CD4-positive, alpha-beta T cell treated with Interleukin-1 beta for 1 hour (primary cell): ENCODE measurements around the gene LINGO1.

Source experiments
- DNase-seq, 2 donors: peaks; one replicate each; pipeline ENCODE4 v3.0.0-alpha.2; 2020 to 2022

LINGO1 gene

DNA sequence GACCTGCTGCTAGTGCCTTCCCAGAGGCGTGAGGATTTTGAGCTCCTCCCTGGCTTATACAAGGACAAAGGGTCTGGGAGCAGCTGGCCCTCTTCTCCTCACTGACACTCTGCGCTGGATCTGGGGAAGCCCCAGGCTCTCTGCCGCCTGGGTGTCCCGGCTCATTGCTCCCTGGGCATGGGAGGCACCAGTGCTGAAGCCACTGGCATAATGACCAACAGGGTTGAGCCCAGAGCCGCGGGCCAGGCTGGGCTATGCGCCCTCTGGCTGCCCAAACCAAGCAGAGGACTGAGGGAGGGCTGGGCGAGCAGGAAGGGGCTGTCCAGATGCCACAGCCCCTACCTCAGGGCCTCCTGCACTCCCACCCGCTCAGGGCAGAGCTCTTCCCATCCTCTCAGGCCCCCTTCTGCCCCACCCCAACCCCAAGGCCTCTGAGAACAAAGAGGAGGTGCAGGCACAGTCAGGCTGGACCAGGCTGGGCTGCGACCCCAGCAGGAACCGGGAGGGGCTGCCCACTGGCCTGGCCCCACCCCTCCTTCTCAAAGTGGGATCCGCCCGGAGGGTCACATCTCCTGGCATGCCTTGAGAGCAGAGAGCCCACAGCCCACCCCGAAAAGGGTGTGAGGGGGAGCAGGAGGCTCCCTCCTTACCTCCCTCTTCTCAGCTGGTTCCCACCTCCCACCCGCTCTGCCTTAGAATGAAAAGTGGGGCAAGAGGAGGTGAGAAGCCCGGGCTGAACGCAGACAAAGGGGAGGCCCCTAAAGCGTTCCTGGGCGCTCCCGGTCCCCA lies 1.6 kb downstream of the LINGO1 start:
- DNase-seq: no peak

DNA sequence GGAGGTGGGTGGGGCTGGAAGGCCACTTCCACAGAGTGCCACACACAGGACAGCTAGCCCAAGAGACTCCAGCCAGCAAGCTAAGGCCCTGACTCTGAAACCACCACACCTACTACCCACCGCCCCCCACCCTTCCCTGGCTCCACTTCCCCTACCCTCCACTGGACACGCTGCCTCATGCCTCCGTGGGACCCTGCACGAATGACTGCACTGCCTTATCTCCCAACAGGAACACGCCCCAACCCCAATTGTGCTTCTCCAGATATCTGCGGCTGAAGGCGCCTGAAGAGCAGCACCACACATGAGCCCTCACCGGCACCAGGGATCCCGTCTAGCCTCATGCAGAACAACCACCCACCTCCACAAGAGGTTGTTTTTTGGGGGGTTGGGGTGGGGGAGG lies 2.7 kb downstream of the LINGO1 start:
- no peak for DNase-seq

GRCh38 chr15:77629070-77630030 lies 3.4 kb downstream of the LINGO1 start:
- DNase-seq: no peak

DNA sequence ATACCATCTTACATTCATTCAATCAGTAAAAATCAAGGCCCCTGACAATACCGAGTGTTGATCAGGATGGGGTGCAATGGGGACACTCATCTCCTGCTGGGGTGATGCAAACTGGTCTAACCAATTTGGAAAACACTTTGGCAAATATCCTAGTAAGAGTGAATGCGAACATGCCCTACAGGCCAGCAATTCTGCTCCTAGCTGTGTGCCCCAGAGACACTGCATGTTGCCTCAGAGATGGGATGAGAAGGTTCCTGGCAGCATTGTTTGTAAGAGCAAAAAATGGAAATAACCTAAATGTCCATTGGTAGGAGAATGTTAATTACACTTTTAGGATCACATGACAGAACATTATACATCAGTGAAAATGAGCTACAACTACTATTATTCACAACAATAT lies 4.7 kb downstream of the LINGO1 start:
- no peak for DNase-seq

DNA sequence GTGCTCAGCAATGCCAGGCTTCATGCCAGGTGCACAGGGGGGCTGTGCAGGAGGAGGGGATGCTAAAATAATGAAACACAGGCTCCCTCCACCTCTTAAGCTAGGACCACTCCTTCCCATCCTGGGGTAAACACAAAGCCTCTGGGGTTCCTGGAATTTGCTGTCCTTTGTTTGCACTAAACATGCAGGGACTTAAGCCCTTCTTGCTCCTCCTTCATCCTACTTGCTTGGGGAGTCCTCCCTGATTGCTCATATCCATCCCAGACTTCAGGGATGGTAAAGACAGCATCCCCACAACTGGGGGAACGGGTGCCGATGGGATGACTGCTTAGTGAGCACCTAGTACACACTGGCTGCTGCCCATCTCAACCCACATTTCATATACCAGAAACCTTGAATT lies 5.1 kb downstream of the LINGO1 start:
- no peak for DNase-seq

- DNase-seq: no peak
Observed at GRCh38 chr15:77627067-77627466, 5.6 kb downstream of the LINGO1 start.

GRCh38 chr15:77626002-77626401 lies 6.7 kb downstream of the LINGO1 start:
- DNase-seq: no peak

DNA sequence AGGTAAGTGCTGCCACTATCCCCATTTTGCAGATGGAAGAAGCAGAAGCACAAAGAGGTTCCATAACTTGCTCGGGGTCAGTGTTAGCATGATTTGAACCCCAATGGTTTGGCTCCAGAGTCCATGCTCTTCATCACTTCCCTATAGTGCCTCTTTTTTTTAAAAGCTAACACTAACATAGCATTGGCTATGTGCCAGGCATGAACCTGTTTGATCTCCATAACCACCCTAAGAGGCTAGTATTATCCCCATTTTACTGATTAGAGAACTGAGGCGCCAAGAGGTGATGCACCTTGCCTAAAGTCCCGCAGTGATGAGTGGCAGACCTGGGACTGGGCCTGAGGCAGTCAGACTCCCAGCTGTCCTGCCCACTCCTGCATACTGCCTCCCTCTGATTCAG lies 7.3 kb downstream of the LINGO1 start:
- no peak for DNase-seq

- no peak for DNase-seq
Observed at GRCh38 chr15:77624868-77625267, 7.8 kb downstream of the LINGO1 start.

- DNase-seq: no peak
Observed at GRCh38 chr15:77623755-77624524, 8.8 kb downstream of the LINGO1 start.

- no peak for DNase-seq
Observed at GRCh38 chr15:77622934-77623754, 9.6 kb downstream of the LINGO1 start.

DNA sequence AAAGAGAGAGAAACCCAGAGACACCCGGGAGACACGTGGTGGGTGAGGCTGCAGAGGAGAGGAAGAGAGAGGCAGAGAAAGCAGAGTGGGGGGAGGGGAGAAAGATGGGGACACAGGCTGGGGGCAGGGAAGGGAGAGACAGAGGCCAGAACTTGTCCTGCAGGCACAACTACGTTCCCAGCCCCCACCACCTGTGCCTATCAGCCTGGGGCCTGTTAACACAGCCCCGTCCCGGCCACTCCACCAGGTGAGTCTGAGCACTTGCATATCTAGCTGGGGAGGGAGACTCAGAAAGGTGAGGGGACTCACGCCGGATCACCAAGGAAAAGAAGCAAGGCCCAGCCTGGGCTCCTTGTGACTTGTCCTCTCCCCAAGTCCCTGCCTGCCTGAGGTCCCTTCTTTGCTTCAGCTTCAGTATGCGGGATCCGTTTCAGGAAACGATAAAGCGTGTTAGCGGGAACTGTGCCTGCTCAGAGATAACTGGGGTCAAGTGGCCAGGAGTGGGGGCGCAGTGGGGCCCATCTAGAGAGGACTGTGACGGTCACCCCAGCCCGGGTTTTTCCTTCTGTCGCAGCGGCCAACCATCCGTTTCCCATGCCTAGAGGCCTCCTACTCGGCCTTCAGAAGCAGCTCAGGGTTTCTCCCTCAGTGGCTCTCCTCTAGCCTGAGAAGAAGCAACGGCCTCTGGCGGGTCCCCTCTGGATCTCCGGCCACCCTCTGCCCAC lies 10.3 kb downstream of the LINGO1 start:
- no peak for DNase-seq

GRCh38 chr15:77621847-77622208 lies 10.9 kb downstream of the LINGO1 start:
- DNase-seq: no peak

DNA sequence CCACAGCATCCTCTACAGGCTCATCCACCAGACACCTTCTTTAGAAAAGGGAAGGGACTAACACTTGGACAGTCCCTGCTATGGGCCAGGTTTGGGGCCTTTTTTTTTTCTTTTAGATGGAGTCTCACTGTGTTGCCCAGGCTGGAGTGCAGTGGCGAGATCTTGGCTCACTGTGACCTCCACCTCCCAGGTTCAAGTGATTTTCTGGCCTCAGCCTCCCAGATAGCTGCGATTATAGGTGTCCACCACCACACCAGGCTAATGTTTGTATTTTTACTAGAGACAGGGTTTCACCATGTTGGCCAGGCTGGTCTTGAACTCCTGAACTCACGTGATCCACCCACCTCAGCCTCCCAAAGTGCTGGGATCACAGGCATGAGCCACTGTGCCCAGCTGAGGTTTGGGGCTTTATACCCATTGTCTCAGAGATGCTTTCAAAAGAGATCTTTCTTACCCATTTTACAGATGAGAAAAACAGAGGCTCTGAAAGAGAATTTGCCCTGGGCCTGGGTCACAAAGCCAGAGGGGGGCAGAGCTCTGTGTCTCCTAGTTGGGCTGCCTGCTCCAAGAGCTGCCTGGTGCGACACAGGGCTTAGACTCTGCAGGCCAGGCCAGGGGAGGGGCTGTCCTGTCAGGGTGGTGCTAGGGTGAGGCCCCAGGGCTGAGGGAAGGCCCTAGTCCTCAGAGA lies 11.6 kb downstream of the LINGO1 start:
- DNase-seq: no peak

DNA sequence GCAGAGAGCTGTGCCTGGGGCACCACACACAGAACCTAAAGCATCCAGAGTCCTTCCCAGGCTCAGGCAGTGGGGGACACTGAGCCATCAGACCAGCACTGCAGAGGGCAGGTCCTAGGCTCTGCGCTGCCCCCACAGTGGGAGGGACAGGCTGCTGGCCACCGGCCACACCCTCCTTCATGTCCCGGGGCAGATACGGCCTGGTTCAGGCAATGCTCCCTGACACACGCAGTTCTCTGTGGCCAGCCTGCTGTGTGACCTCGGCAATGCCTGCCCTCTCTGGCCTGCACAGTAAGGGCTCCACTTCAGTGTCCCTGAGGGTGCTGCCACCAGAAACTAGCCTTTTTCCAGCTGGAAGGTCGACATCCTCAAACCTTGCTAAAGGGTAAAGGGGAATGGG lies 12.4 kb downstream of the LINGO1 start:
- no peak for DNase-seq

- DNase-seq: no peak
Observed at GRCh38 chr15:77619883-77620282, 12.8 kb downstream of the LINGO1 start.

GRCh38 chr15:77617476-77618230 lies 15.1 kb downstream of the LINGO1 start:
- DNase-seq: no peak

- DNase-seq: no peak
Observed at GRCh38 chr15:77616072-77616471, 16.6 kb downstream of the LINGO1 start.

DNA sequence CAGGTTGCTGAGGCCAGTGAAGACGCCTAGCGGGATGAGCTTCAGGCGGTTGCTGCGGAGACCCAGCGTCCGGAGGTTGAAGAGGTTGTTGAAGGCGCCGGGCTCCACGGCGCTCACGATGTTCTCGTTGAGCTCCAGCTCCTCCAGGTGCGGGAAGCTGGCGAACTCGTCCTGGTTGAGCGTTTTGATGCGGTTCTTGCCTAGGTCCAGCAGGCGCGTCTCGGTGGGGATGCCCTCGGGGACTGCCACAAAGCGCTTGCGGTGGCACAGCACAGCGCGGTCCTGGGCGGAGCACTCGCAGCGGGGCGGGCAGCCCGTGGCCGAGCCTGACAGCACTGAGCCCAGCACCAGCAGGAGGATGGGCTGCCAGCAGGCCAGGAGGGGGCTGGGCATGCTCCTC lies 17.2 kb downstream of the LINGO1 start:
- DNase-seq: no peak

DNA sequence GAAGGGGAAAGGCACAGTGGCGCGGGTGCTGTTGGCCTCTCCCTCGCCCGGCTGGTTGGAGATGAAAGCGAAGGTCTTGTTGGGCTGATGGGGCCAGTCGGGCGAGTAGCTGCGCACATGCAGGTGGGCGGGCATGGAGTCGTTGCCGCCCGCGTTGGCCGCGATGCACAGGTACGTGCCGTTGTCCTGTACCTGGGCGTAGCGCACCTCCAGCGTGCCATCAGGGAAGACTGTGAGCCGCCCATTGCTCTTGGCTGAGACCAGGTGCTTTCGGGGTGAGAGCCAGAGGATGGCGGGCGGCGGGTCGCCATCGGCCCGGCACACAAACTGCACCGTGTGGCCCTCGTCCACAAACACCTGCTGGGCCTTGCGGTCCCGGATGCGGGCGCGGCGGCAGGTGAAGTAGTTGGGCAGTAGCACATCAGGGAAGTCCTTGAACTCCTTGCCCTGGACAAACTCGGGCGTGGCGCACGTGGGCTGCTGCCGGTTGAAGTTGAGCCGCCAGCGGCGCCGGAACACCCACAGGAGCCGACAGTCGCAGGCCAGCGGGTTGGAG lies 18.4 kb downstream of the LINGO1 start:
- no peak for DNase-seq
